Measurements from ENCODE around the gene PRR15. TPM values are rescaled to one million over a fixed set of nuclear protein-coding genes. Genes with fewer than 3 reads are reported as not detected.

The PRR15 gene
- polyA plus RNA-seq (2013, experiment 1 of 2) = 0.53 TPM
- 0.64 TPM for polyA plus RNA-seq (2013, experiment 2 of 2)

- peak within 1 kb of the TSS; percentile 50 for H2BK12ac ChIP-seq (ENCODE audit: low read length)
- H3K14ac ChIP-seq (ENCODE audit: low read length) = no peak within 1 kb of the TSS
- H3K9me3 ChIP-seq (replicated peaks in 1 of 2; ENCODE audit: control insufficient read depth in 2 of 2, insufficient read depth in 1 of 2, low read depth in 1 of 2, low read length in 2 of 2) = no peaks in the 10 kb centered on the region
- no peak within 1 kb of the TSS for H3K27ac ChIP-seq (replicated peaks; ENCODE audit: low read length)
- no peak for DNase-seq (ENCODE audit: low spot score)
- H3K79me1 ChIP-seq (ENCODE audit: low read depth, low read length) = no peaks in the 10 kb centered on the region
- peak within 1 kb of the TSS; percentile 14 for H3K23ac ChIP-seq (ENCODE audit: low read depth, low read length, poor library complexity)
- H3K36me3 ChIP-seq (replicated peaks in 1 of 2; ENCODE audit: control insufficient read depth in 2 of 2, insufficient read depth in 2 of 2, low read length in 2 of 2) = no peaks in the 10 kb centered on the region
- H2BK5ac ChIP-seq (ENCODE audit: low read length) = no peak within 1 kb of the TSS
- H3K9ac ChIP-seq (ENCODE audit: low read depth, low read length, poor library complexity) = peak within 1 kb of the TSS; percentile 39
- H3K27me3 ChIP-seq (ENCODE audit: control insufficient read depth in 3 of 3, insufficient read depth in 3 of 3, low read depth in 1 of 3, low read length in 3 of 3) = peaks cover 15 to 94% (median 49%) of the 10 kb centered on the region in 3 experiments
- H3K4me3 ChIP-seq (ENCODE audit: low read length in 2 of 2) = peak within 1 kb of the TSS; percentile 42 to 77
- H3K18ac ChIP-seq (ENCODE audit: low read length) = peak within 1 kb of the TSS; percentile 84
- H2AK5ac ChIP-seq (ENCODE audit: low read depth, low read length) = no peak within 1 kb of the TSS
- H2BK120ac ChIP-seq (ENCODE audit: low read depth, low read length) = no peak within 1 kb of the TSS
- H2AFZ ChIP-seq (ENCODE audit: low read length) = peak within 1 kb of the TSS; percentile 84
- peaks cover 9 to 17% of the 10 kb centered on the region in 2 donors for H3K4me1 ChIP-seq (ENCODE audit: control insufficient read depth in 2 of 2, insufficient read depth in 1 of 2, low read depth in 1 of 2, low read length in 2 of 2)
- peak within 1 kb of the TSS; percentile 82 for H3K4me2 ChIP-seq (ENCODE audit: insufficient read depth, low read length, poor library complexity, severe bottlenecking)
- H4K91ac ChIP-seq (ENCODE audit: low read depth, low read length, poor library complexity) = no peak within 1 kb of the TSS
- no CpG with 5 or more reads among the region's 72 CpGs for WGBS, 2 donors (ENCODE audit: extremely low coverage in 2 of 2, insufficient read length in 2 of 2, insufficient replicate concordance in 1 of 2)
- H2BK15ac ChIP-seq (ENCODE audit: low read length) = peak within 1 kb of the TSS; percentile 28
- H4K8ac ChIP-seq (ENCODE audit: low read depth, low read length) = no peak within 1 kb of the TSS
- no peak within 1 kb of the TSS for H3K4ac ChIP-seq (ENCODE audit: low read length)
These were observed at the start of gene PRR15 for GRCh38 chr7:29563590-29564495. TSS of gene PRR15 (plus strand) at chr7:29563835. CDS start at chr7:29566330, 2,495 bp downstream.

DNA sequence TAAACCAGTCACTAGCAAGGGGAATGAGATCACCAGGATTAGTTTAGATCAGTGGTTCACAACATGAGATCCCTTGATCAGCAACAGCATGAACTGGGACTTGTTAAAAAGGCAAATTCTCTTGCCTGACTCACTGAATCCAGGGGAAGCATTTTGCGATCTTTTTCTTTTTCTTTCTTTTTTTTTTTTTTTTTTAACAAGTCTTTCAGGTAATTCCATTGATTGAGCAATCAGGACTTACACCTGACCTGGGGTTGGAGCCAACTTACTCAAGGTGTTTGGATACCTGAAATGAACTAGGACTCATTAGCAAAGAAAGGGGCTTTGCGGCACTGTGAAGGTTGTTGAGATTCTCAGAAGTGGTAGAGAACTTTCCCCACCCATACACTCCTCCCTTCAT, 47.1 kb upstream of the PRR15 start:
- Histone ChIP-seq H2BK5ac (ENCODE audit: low read length) (no peak overlapping the region), H3K9ac (ENCODE audit: low read depth, low read length, poor library complexity) (no peak overlapping the region)
- no CpG with 5 or more reads among the region's 2 CpGs for WGBS, 2 donors (ENCODE audit: extremely low coverage in 2 of 2, insufficient read length in 2 of 2, insufficient replicate concordance in 1 of 2)

GRCh38 chr7:29518616-29519015, 45.0 kb upstream of the PRR15 start:
- no peaks in the 10 kb centered on the region for H3K79me1 ChIP-seq (ENCODE audit: low read depth, low read length)
- H3K18ac ChIP-seq (ENCODE audit: low read length) = no peak overlapping the region
- no peak overlapping the region for H2BK12ac ChIP-seq (ENCODE audit: low read length)
- no peak overlapping the region for H2BK5ac ChIP-seq (ENCODE audit: low read length)
- H3K14ac ChIP-seq (ENCODE audit: low read length) = no peak overlapping the region
- no peak overlapping the region for H3K4me3 ChIP-seq (ENCODE audit: low read length in 2 of 2)
- H3K4ac ChIP-seq (ENCODE audit: low read length) = no peak overlapping the region
- WGBS, 2 donors (ENCODE audit: extremely low coverage in 2 of 2, insufficient read length in 2 of 2, insufficient replicate concordance in 1 of 2) = no CpG with 5 or more reads among the region's 1 CpG
- H3K36me3 ChIP-seq (replicated peaks in 1 of 2; ENCODE audit: control insufficient read depth in 2 of 2, insufficient read depth in 2 of 2, low read length in 2 of 2) = no peaks in the 10 kb centered on the region
- no peaks in the 10 kb centered on the region for H3K27me3 ChIP-seq (ENCODE audit: control insufficient read depth in 3 of 3, insufficient read depth in 3 of 3, low read depth in 1 of 3, low read length in 3 of 3)
- no peaks in the 10 kb centered on the region for H3K4me1 ChIP-seq (ENCODE audit: control insufficient read depth in 2 of 2, insufficient read depth in 1 of 2, low read depth in 1 of 2, low read length in 2 of 2)
- no peak overlapping the region for H2AFZ ChIP-seq (ENCODE audit: low read length)
- no peak overlapping the region for H4K91ac ChIP-seq (ENCODE audit: low read depth, low read length, poor library complexity)
- H2BK15ac ChIP-seq (ENCODE audit: low read length) = no peak overlapping the region
- no peak overlapping the region for H3K23ac ChIP-seq (ENCODE audit: low read depth, low read length, poor library complexity)
- H2BK120ac ChIP-seq (ENCODE audit: low read depth, low read length) = no peak overlapping the region
- no peak overlapping the region for H4K8ac ChIP-seq (ENCODE audit: low read depth, low read length)
- no peak overlapping the region for H3K4me2 ChIP-seq (ENCODE audit: insufficient read depth, low read length, poor library complexity, severe bottlenecking)
- DNase-seq (ENCODE audit: low spot score) = no peak
- H3K9ac ChIP-seq (ENCODE audit: low read depth, low read length, poor library complexity) = no peak overlapping the region
- H3K27ac ChIP-seq (replicated peaks; ENCODE audit: low read length) = no peak overlapping the region
- H2AK5ac ChIP-seq (ENCODE audit: low read depth, low read length) = no peak overlapping the region
- no peaks in the 10 kb centered on the region for H3K9me3 ChIP-seq (replicated peaks in 1 of 2; ENCODE audit: control insufficient read depth in 2 of 2, insufficient read depth in 1 of 2, low read depth in 1 of 2, low read length in 2 of 2)

More for the DNA sequence above, 47.1 kb upstream of the PRR15 start:
- no peak for DNase-seq (ENCODE audit: low spot score)
- Histone ChIP-seq H3K4me2 (ENCODE audit: insufficient read depth, low read length, poor library complexity, severe bottlenecking) (no peak overlapping the region), H2AFZ (ENCODE audit: low read length) (no peak overlapping the region), H3K79me1 (ENCODE audit: low read depth, low read length) (no peaks in the 10 kb centered on the region), H2BK15ac (ENCODE audit: low read length) (no peak overlapping the region), H3K27ac (replicated peaks; ENCODE audit: low read length) (no peak overlapping the region), H3K36me3 (replicated peaks in 1 of 2; ENCODE audit: control insufficient read depth in 2 of 2, insufficient read depth in 2 of 2, low read length in 2 of 2) (no peaks in the 10 kb centered on the region), H4K8ac (ENCODE audit: low read depth, low read length) (no peak overlapping the region), H3K4ac (ENCODE audit: low read length) (no peak overlapping the region), H2BK120ac (ENCODE audit: low read depth, low read length) (no peak overlapping the region), H2BK12ac (ENCODE audit: low read length) (no peak overlapping the region), H3K27me3 (ENCODE audit: control insufficient read depth in 3 of 3, insufficient read depth in 3 of 3, low read depth in 1 of 3, low read length in 3 of 3) (no peaks in the 10 kb centered on the region), H3K4me3 (ENCODE audit: low read length in 2 of 2) (no peak overlapping the region), H3K18ac (ENCODE audit: low read length) (no peak overlapping the region), H3K23ac (ENCODE audit: low read depth, low read length, poor library complexity) (no peak overlapping the region), H3K4me1 (ENCODE audit: control insufficient read depth in 2 of 2, insufficient read depth in 1 of 2, low read depth in 1 of 2, low read length in 2 of 2) (no peaks in the 10 kb centered on the region), H4K91ac (ENCODE audit: low read depth, low read length, poor library complexity) (no peak overlapping the region), H3K14ac (ENCODE audit: low read length) (no peak overlapping the region), H3K9me3 (replicated peaks in 1 of 2; ENCODE audit: control insufficient read depth in 2 of 2, insufficient read depth in 1 of 2, low read depth in 1 of 2, low read length in 2 of 2) (no peaks in the 10 kb centered on the region), H2AK5ac (ENCODE audit: low read depth, low read length) (no peak overlapping the region)

GRCh38 chr7:29523728-29524127, 39.9 kb upstream of the PRR15 start:
- Histone ChIP-seq H3K27ac (replicated peaks; ENCODE audit: low read length) (no peak overlapping the region), H3K14ac (ENCODE audit: low read length) (no peak overlapping the region), H4K91ac (ENCODE audit: low read depth, low read length, poor library complexity) (no peak overlapping the region), H3K4me2 (ENCODE audit: insufficient read depth, low read length, poor library complexity, severe bottlenecking) (no peak overlapping the region), H3K36me3 (replicated peaks in 1 of 2; ENCODE audit: control insufficient read depth in 2 of 2, insufficient read depth in 2 of 2, low read length in 2 of 2) (peaks cover 0 to 2% of the 10 kb centered on the region in 2 donors), H2BK12ac (ENCODE audit: low read length) (no peak overlapping the region), H4K8ac (ENCODE audit: low read depth, low read length) (no peak overlapping the region), H2AK5ac (ENCODE audit: low read depth, low read length) (no peak overlapping the region), H3K4ac (ENCODE audit: low read length) (no peak overlapping the region), H3K9me3 (replicated peaks in 1 of 2; ENCODE audit: control insufficient read depth in 2 of 2, insufficient read depth in 1 of 2, low read depth in 1 of 2, low read length in 2 of 2) (no peaks in the 10 kb centered on the region), H3K23ac (ENCODE audit: low read depth, low read length, poor library complexity) (no peak overlapping the region), H3K18ac (ENCODE audit: low read length) (no peak overlapping the region), H3K4me3 (ENCODE audit: low read length in 2 of 2) (no peak overlapping the region), H3K4me1 (ENCODE audit: control insufficient read depth in 2 of 2, insufficient read depth in 1 of 2, low read depth in 1 of 2, low read length in 2 of 2) (no peaks in the 10 kb centered on the region), H2BK120ac (ENCODE audit: low read depth, low read length) (no peak overlapping the region), H2BK5ac (ENCODE audit: low read length) (no peak overlapping the region), H3K79me1 (ENCODE audit: low read depth, low read length) (no peaks in the 10 kb centered on the region), H2BK15ac (ENCODE audit: low read length) (no peak overlapping the region), H2AFZ (ENCODE audit: low read length) (no peak overlapping the region), H3K9ac (ENCODE audit: low read depth, low read length, poor library complexity) (no peak overlapping the region), H3K27me3 (ENCODE audit: control insufficient read depth in 3 of 3, insufficient read depth in 3 of 3, low read depth in 1 of 3, low read length in 3 of 3) (peaks cover 0 to 3% (median 0%) of the 10 kb centered on the region in 3 experiments)
- DNase-seq (ENCODE audit: low spot score) = no peak
- WGBS, 2 donors (ENCODE audit: extremely low coverage in 2 of 2, insufficient read length in 2 of 2, insufficient replicate concordance in 1 of 2) = no CpG with 5 or more reads among the region's 2 CpGs
